ENCODE measurements around the gene CHD5. TPM values are rescaled to one million over a fixed set of nuclear protein-coding genes. Genes with fewer than 3 reads are reported as not detected.

CHD5 gene
- 1 to 10 TPM in 1 of 2 donors, under 1 TPM in 1; under 0.01 to 2.1 TPM for total RNA-seq

GRCh38 chr1:6180268-6180706, at the start of gene CHD5:
TSS of gene CHD5 (minus strand) at chr1:6180321. CDS start at chr1:6180023, 298 bp downstream.
- no peaks in the 10 kb centered on the region for H3K36me3 ChIP-seq (replicated peaks in 1 of 2; ENCODE audit: insufficient read depth in 1 of 2, low read depth in 2 of 2)
- no peak within 1 kb of the TSS for H3K27ac ChIP-seq
- H3K27me3 ChIP-seq, result peaks cover 0 to 15% of the 10 kb centered on the region in 2 donors
- no peaks in the 10 kb centered on the region for H3K9me3 ChIP-seq
- peaks cover 8% of the 10 kb centered on the region for H3K4me1 ChIP-seq
- WGBS, 2 donors, result 0 to 3% methylated on average over 9 to 44 of the region's 57 CpGs
- intact Hi-C loops (cut with DNase I), result no loop called here
- H3K4me3 ChIP-seq, result no peak within 1 kb of the TSS
- no peak for ATAC-seq
- TF ChIP-seq CTCF (IDR thresholded peaks at IDR 0.05) (no peak), POLR2A (IDR thresholded peaks at IDR 0.05) (no peak)
- no peak for DNase-seq

- TF ChIP-seq POLR2A (IDR thresholded peaks at IDR 0.05) (no peak), CTCF (IDR thresholded peaks at IDR 0.05) (no peak)
- Histone ChIP-seq H3K27me3 (no peaks in the 10 kb centered on the region), H3K4me1 (no peaks in the 10 kb centered on the region)
These were observed 45.5 kb upstream of the CHD5 start for GRCh38 chr1:6225651-6226050.

GRCh38 chr1:6224718-6225117, 44.6 kb upstream of the CHD5 start:
- 73 to 79% methylated on average over 14 to 15 of the region's 15 CpGs for WGBS, 2 donors
- no peak for TF ChIP-seq POLR2A (IDR thresholded peaks at IDR 0.05)
- Histone ChIP-seq H3K27ac (no peak overlapping the region), H3K36me3 (replicated peaks in 1 of 2; ENCODE audit: insufficient read depth in 1 of 2, low read depth in 2 of 2) (peaks cover 0 to 16% of the 10 kb centered on the region in 2 donors), H3K4me3 (no peak overlapping the region), H3K4me1 (no peaks in the 10 kb centered on the region), H3K27me3 (no peaks in the 10 kb centered on the region), H3K9me3 (no peaks in the 10 kb centered on the region)
- DNase-seq (no peak), ATAC-seq (no peak)
- intact Hi-C loops (cut with DNase I), result no loop called here

More at GRCh38 chr1:6225651-6226050, 45.5 kb upstream of the CHD5 start:
- no peak for ATAC-seq
- no peak for DNase-seq
- intact Hi-C loops (cut with DNase I), result no loop called here
- H3K36me3 ChIP-seq (replicated peaks in 1 of 2; ENCODE audit: insufficient read depth in 1 of 2, low read depth in 2 of 2), result peaks cover 0 to 18% of the 10 kb centered on the region in 2 donors
- no peaks in the 10 kb centered on the region for H3K9me3 ChIP-seq
- 96 to 97% methylated on average over 8 of the region's 8 CpGs for WGBS, 2 donors
- no peak overlapping the region for H3K4me3 ChIP-seq
- H3K27ac ChIP-seq, result no peak overlapping the region

GRCh38 chr1:6223617-6224016, 43.5 kb upstream of the CHD5 start:
- peaks cover 0 to 13% of the 10 kb centered on the region in 2 donors for H3K36me3 ChIP-seq (replicated peaks in 1 of 2; ENCODE audit: insufficient read depth in 1 of 2, low read depth in 2 of 2)
- 95 to 98% methylated on average over 13 of the region's 13 CpGs for WGBS, 2 donors

GRCh38 chr1:6222636-6223035, 42.5 kb upstream of the CHD5 start:
- no peak for TF ChIP-seq CTCF (IDR thresholded peaks at IDR 0.05)
- TF ChIP-seq POLR2A (IDR thresholded peaks at IDR 0.05), result no peak
- ATAC-seq (no peak), DNase-seq (peak in 1 of 4 donors; percentile 43)
- H3K9me3 ChIP-seq, result no peaks in the 10 kb centered on the region
- intact Hi-C loops (cut with DNase I), result no loop called here
- H3K27me3 ChIP-seq, result no peaks in the 10 kb centered on the region
- peaks cover 0 to 11% of the 10 kb centered on the region in 2 donors for H3K36me3 ChIP-seq (replicated peaks in 1 of 2; ENCODE audit: insufficient read depth in 1 of 2, low read depth in 2 of 2)
- 60 to 88% methylated on average over 5 to 6 of the region's 6 CpGs for WGBS, 2 donors
- H3K4me1 ChIP-seq, result peaks cover 14% of the 10 kb centered on the region
- peak overlapping the region in 1 of 4 donors; percentile 6 for H3K27ac ChIP-seq
- no peak overlapping the region for H3K4me3 ChIP-seq

More at GRCh38 chr1:6223617-6224016, 43.5 kb upstream of the CHD5 start:
- Histone ChIP-seq H3K27me3 (no peaks in the 10 kb centered on the region), H3K4me3 (no peak overlapping the region), H3K27ac (no peak overlapping the region), H3K4me1 (peaks cover 6% of the 10 kb centered on the region), H3K9me3 (no peaks in the 10 kb centered on the region)
- no peak for TF ChIP-seq CTCF (IDR thresholded peaks at IDR 0.05)
- no peak for TF ChIP-seq POLR2A (IDR thresholded peaks at IDR 0.05)
- intact Hi-C loops (cut with DNase I), result no loop called here
- ATAC-seq (no peak), DNase-seq (no peak)
